HL-60 (cell line): ENCODE results near the gene VAV2.

Experiments
- GABPA ChIP-seq: IDR thresholded peaks from 2 replicates; pipeline ENCODE4 v1.6.1; 2012; ENCODE audit warnings: low read depth
- POLR2AphosphoS5 ChIP-seq: IDR thresholded peaks from 2 replicates; pipeline ENCODE4 v1.6.1; 2012; ENCODE audit warnings: low read depth
- SPI1 ChIP-seq: IDR thresholded peaks from 2 replicates; pipeline ENCODE4 v1.6.1; 2012; ENCODE audit warnings: low read depth, mild to moderate bottlenecking, borderline replicate concordance
- TF ChIP-seq, protein P1 (sequence below): IDR thresholded peaks from one replicate; pipeline ENCODE4 v1.5.1; 2011; ENCODE audit warnings: low read length, control low read depth, inconsistent platforms; ENCODE audit not compliant: insufficient read depth
- TF ChIP-seq, protein P2 (sequence below): IDR thresholded peaks from 2 replicates; pipeline ENCODE4 v1.6.1; 2012; ENCODE audit warnings: low read depth; ENCODE audit not compliant: insufficient replicate concordance

DNA sequence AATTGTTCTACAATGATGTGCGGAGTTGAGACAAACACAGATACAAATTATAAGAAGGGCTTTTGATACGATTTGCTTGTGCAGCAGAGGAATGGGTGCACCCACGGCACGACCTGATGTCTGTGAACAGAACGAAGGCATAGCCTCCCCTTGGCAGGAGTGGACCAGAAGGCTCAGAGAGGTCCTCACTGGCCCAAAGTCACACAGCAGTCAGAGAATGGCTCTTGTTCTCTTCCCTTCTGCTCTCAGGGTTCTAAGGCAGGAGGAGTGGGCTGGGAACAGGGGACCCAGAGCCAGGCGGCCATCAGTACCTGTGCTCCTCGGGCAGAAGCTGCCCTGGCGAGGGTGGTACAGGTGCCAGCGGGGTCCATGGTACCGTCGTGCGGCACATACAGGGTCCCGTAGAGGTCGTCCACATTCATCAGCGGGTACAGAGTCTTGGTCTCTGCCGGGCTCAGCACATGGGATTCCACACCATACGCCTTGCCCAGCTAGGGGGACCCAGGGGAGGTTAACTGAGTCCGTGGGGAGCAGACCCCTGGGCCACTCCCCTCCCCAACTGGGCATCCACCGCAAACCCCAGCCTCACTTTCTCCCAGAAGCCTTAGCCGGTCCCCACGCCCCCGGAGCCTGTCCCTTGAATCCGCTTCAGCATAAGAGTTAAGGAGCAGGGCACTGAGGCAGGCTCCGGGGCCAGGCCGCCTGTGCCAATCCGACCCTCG is 261.0 kb downstream of the VAV2 start:
- TF ChIP-seq POLR2AphosphoS5 (no peak), GABPA (no peak), SPI1 (no peak)
- TF ChIP-seq, protein P1, sequence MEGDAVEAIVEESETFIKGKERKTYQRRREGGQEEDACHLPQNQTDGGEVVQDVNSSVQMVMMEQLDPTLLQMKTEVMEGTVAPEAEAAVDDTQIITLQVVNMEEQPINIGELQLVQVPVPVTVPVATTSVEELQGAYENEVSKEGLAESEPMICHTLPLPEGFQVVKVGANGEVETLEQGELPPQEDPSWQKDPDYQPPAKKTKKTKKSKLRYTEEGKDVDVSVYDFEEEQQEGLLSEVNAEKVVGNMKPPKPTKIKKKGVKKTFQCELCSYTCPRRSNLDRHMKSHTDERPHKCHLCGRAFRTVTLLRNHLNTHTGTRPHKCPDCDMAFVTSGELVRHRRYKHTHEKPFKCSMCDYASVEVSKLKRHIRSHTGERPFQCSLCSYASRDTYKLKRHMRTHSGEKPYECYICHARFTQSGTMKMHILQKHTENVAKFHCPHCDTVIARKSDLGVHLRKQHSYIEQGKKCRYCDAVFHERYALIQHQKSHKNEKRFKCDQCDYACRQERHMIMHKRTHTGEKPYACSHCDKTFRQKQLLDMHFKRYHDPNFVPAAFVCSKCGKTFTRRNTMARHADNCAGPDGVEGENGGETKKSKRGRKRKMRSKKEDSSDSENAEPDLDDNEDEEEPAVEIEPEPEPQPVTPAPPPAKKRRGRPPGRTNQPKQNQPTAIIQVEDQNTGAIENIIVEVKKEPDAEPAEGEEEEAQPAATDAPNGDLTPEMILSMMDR: no peak
- TF ChIP-seq, protein P2, sequence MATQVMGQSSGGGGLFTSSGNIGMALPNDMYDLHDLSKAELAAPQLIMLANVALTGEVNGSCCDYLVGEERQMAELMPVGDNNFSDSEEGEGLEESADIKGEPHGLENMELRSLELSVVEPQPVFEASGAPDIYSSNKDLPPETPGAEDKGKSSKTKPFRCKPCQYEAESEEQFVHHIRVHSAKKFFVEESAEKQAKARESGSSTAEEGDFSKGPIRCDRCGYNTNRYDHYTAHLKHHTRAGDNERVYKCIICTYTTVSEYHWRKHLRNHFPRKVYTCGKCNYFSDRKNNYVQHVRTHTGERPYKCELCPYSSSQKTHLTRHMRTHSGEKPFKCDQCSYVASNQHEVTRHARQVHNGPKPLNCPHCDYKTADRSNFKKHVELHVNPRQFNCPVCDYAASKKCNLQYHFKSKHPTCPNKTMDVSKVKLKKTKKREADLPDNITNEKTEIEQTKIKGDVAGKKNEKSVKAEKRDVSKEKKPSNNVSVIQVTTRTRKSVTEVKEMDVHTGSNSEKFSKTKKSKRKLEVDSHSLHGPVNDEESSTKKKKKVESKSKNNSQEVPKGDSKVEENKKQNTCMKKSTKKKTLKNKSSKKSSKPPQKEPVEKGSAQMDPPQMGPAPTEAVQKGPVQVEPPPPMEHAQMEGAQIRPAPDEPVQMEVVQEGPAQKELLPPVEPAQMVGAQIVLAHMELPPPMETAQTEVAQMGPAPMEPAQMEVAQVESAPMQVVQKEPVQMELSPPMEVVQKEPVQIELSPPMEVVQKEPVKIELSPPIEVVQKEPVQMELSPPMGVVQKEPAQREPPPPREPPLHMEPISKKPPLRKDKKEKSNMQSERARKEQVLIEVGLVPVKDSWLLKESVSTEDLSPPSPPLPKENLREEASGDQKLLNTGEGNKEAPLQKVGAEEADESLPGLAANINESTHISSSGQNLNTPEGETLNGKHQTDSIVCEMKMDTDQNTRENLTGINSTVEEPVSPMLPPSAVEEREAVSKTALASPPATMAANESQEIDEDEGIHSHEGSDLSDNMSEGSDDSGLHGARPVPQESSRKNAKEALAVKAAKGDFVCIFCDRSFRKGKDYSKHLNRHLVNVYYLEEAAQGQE: no peak
